MM.1S (cell line): ENCODE results near the gene FAM114A1.

ENCODE experiments used
- DNase-seq: peaks from one replicate; pipeline ENCODE4 v3.0.0-alpha.2; 2015
- H2AFZ ChIP-seq: fragments of 300-600 bp; sonication (generic); 2 replicates; pipeline ENCODE4 v1.6.0; 2016; ENCODE audit warnings: antibody characterized with exemption, low read length
- H3F3A ChIP-seq: fragments of 300-600 bp; sonication (generic); 2 replicates; pipeline ENCODE4 v1.6.1; 2016; ENCODE audit warnings: mild to moderate bottlenecking, antibody characterized with exemption, low read length, moderate library complexity, mixed read lengths; ENCODE audit not compliant: insufficient read depth
- H3K27ac ChIP-seq: fragments of 300-600 bp; sonication (generic); 2 replicates; pipeline ENCODE4 v1.5.1; 2016; ENCODE audit warnings: mild to moderate bottlenecking, low read length
- H3K27me3 ChIP-seq: fragments of 300-600 bp; sonication (generic); replicated peaks from 2 replicates; pipeline ENCODE4 v1.6.0; 2016; ENCODE audit warnings: low read length; ENCODE audit not compliant: insufficient read depth
- H3K36me3 ChIP-seq: fragments of 300-600 bp; sonication (generic); replicated peaks from 2 replicates; pipeline ENCODE4 v1.6.1; 2016; ENCODE audit warnings: mild to moderate bottlenecking, low read length, mixed read lengths; ENCODE audit not compliant: insufficient read depth
- H3K4me1 ChIP-seq: fragments of 300-600 bp; sonication (generic); 2 replicates; pipeline ENCODE4 v1.6.1; 2016; ENCODE audit warnings: low read length, mixed read lengths
- H3K4me2 ChIP-seq: fragments of 300-600 bp; sonication (generic); 2 replicates; pipeline ENCODE4 v1.6.0; 2016; ENCODE audit warnings: low read depth, low read length
- H3K4me3 ChIP-seq: fragments of 300-600 bp; sonication (generic); 2 replicates; pipeline ENCODE4 v1.5.1; 2016; ENCODE audit warnings: low read length, mixed read lengths
- H3K79me2 ChIP-seq: fragments of 300-600 bp; sonication (generic); 2 replicates; pipeline ENCODE4 v1.6.1; 2016; ENCODE audit warnings: mixed run types, low read length, mixed read lengths
- H3K9ac ChIP-seq: fragments of 300-600 bp; sonication (generic); 2 replicates; pipeline ENCODE4 v1.6.1; 2016; ENCODE audit warnings: low read length, mixed read lengths
- H3K9me2 ChIP-seq: fragments of 300-600 bp; sonication (generic); replicated peaks from 2 replicates; pipeline ENCODE4 v1.6.1; 2016; ENCODE audit warnings: mild to moderate bottlenecking, low read length, mixed read lengths; ENCODE audit not compliant: insufficient read depth
- H3K9me3 ChIP-seq: fragments of 300-600 bp; sonication (generic); replicated peaks from 2 replicates; pipeline ENCODE4 v1.6.1; 2016; ENCODE audit warnings: mild to moderate bottlenecking, low read length, mixed read lengths; ENCODE audit not compliant: insufficient read depth
- H4K20me1 ChIP-seq: fragments of 300-600 bp; sonication (generic); 2 replicates; pipeline ENCODE4 v1.6.1; 2016; ENCODE audit warnings: mild to moderate bottlenecking, low read length, moderate library complexity, mixed read lengths; ENCODE audit not compliant: insufficient read depth
- EZH2 ChIP-seq: fragments of 300-600 bp; sonication (generic); optimal IDR thresholded peaks from 2 replicates; pipeline ENCODE3; 2017; ENCODE audit warnings: low read depth, mild to moderate bottlenecking, antibody characterized with exemption, low read length, mixed read lengths
- EZH2phosphoT487 ChIP-seq: fragments of 300-600 bp; sonication (generic); IDR thresholded peaks from 2 replicates; pipeline ENCODE4 v1.6.1; 2018; ENCODE audit warnings: antibody characterized with exemption, low read length
- TF ChIP-seq, protein P1 (sequence below): fragments of 300-600 bp; sonication (generic); IDR thresholded peaks from 2 replicates; pipeline ENCODE4 v1.5.1; 2016; ENCODE audit warnings: antibody characterized with exemption, low read length, mixed read lengths

Gene FAM114A1

DNA sequence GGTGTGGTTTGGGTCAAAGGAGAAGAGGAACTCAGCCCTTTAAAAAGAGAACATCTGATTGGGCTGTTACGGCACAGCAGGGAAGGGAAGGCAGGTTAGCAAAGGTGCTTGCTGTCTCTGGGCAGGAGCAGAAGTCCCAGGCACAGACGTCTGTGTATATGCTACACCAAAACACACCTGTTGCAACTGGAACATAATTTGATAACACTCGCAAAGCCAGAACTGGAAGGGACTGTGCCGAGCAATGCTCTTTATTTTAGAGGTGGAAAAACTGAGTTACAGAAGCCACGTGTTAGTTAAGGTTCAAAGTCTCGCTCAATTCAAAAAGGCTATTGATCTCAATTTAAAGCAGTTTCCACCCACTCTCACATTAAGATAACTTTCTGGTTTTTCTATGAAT is 2.2 kb upstream of the FAM114A1 start:
- H3K4me3 ChIP-seq: no peak overlapping the region
- no peak for DNase-seq
- H3K9me3 ChIP-seq: no peaks in the 10 kb centered on the region
- H3K4me1 ChIP-seq: peaks cover 7% of the 10 kb centered on the region
- no peak overlapping the region for H3K4me2 ChIP-seq
- H3K27ac ChIP-seq: no peak overlapping the region
- no peaks in the 10 kb centered on the region for H3K79me2 ChIP-seq
- no peaks in the 10 kb centered on the region for H4K20me1 ChIP-seq
- H2AFZ ChIP-seq: no peak overlapping the region
- no peaks in the 10 kb centered on the region for H3F3A ChIP-seq
- no peak overlapping the region for H3K9ac ChIP-seq
- no peaks in the 10 kb centered on the region for H3K27me3 ChIP-seq
- H3K36me3 ChIP-seq: no peaks in the 10 kb centered on the region
- TF ChIP-seq EZH2phosphoT487: no peak
- TF ChIP-seq EZH2: no peak
- TF ChIP-seq, protein P1, sequence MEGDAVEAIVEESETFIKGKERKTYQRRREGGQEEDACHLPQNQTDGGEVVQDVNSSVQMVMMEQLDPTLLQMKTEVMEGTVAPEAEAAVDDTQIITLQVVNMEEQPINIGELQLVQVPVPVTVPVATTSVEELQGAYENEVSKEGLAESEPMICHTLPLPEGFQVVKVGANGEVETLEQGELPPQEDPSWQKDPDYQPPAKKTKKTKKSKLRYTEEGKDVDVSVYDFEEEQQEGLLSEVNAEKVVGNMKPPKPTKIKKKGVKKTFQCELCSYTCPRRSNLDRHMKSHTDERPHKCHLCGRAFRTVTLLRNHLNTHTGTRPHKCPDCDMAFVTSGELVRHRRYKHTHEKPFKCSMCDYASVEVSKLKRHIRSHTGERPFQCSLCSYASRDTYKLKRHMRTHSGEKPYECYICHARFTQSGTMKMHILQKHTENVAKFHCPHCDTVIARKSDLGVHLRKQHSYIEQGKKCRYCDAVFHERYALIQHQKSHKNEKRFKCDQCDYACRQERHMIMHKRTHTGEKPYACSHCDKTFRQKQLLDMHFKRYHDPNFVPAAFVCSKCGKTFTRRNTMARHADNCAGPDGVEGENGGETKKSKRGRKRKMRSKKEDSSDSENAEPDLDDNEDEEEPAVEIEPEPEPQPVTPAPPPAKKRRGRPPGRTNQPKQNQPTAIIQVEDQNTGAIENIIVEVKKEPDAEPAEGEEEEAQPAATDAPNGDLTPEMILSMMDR: no peak
- H3K9me2 ChIP-seq: no peaks in the 10 kb centered on the region

DNA sequence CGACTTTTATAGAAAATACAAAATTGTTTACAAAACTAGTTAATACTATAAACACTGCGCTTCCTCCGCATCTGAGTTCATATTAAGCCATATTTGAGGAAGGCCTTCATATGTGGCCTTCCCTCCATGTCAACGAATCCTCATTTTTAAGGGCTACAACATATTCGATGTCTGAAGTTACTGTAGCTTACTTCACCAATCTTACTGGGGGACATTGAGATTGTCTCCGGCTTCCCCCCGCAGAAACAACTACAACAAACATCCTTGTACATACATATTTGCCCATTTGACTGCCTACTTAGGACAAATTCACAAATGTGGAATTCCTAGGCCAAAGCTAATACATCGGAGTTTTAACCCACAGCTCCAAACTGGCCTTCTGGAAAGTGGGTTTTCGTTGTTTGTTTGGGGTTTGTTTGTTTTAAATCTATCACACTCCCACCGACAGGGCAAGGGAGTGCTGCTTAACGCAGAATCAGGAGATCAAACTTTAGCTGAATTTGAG is 581 bp upstream of the FAM114A1 start:
- Histone ChIP-seq H3K9me3 (no peaks in the 10 kb centered on the region), H4K20me1 (no peaks in the 10 kb centered on the region), H2AFZ (peak overlapping the region; percentile 74), H3F3A (no peaks in the 10 kb centered on the region), H3K9ac (peak overlapping the region; percentile 30; the same call in 1 of the 2 replicates), H3K4me2 (peak overlapping the region; percentile 82), H3K27ac (no peak overlapping the region), H3K27me3 (no peaks in the 10 kb centered on the region), H3K9me2 (no peaks in the 10 kb centered on the region), H3K4me3 (peak overlapping the region; percentile 51), H3K36me3 (no peaks in the 10 kb centered on the region), H3K79me2 (no peaks in the 10 kb centered on the region), H3K4me1 (peaks cover 4% of the 10 kb centered on the region)
- DNase-seq: no peak
- TF ChIP-seq EZH2 (no peak), EZH2phosphoT487 (no peak)
- TF ChIP-seq, protein P1: no peak

DNA sequence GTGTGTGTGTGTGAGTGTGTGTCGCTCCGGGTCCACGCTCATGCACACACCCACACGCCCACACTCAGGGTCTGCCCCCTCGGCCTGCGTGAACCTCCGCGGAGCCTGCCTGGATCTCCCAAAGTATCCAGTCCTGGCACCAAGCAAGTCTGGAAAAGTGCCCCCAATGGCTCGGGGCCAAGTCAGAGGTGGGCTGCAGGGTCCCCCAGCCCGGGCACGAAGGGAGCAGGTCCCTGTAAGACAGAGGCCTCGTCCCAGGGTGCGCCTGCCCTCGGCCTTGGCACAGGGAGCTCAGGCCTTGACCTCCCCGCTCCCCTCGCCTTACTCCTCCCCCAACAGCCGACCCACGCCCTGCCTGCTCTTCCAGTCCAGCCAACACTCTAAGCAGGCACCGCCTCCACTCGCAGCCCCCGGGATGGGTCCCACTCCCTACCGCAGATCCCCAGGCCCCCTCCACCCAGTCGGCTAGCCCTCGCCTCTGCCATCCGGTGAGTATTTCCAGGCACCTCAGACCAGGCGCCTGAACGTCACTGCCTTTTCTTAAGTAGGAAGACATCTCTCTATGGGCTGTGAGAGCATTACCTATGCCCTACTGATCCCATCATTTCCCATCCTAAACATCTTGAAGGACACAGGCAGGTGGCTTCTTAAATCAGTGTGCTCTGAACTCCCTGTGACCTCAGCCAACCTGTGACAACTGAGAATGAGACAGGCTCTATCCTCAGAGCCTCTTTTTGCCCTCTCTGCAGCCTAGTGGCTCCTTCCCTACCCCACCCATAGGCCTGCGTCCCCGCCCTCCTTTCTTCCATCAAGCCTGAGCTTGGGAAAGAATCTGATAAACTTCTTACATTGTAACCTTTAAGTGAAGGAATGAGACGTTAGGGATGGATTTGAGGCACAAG is 704 bp downstream of the FAM114A1 start:
- no peaks in the 10 kb centered on the region for H3K36me3 ChIP-seq
- H3K27me3 ChIP-seq: no peaks in the 10 kb centered on the region
- no peaks in the 10 kb centered on the region for H3K79me2 ChIP-seq
- peak overlapping the region; percentile 98 for H3K4me2 ChIP-seq
- H2AFZ ChIP-seq: peak overlapping the region; percentile 89
- peak overlapping the region; percentile 75 for H3K9ac ChIP-seq
- peak overlapping the region; percentile 80 for H3K4me3 ChIP-seq
- H3K27ac ChIP-seq: no peak overlapping the region
- no peaks in the 10 kb centered on the region for H4K20me1 ChIP-seq
- no peak for DNase-seq
- TF ChIP-seq, protein P1: no peak
- no peak for TF ChIP-seq EZH2
- no peak for TF ChIP-seq EZH2phosphoT487
- H3F3A ChIP-seq: no peaks in the 10 kb centered on the region
- H3K9me3 ChIP-seq: no peaks in the 10 kb centered on the region
- H3K9me2 ChIP-seq: no peaks in the 10 kb centered on the region
- peaks cover 4% of the 10 kb centered on the region for H3K4me1 ChIP-seq
